Measurements from ENCODE around the gene CHD3.
A peak's percentile ranks its signal among the peaks of the same experiment; 100 is the strongest.

The CHD3 gene

DNA sequence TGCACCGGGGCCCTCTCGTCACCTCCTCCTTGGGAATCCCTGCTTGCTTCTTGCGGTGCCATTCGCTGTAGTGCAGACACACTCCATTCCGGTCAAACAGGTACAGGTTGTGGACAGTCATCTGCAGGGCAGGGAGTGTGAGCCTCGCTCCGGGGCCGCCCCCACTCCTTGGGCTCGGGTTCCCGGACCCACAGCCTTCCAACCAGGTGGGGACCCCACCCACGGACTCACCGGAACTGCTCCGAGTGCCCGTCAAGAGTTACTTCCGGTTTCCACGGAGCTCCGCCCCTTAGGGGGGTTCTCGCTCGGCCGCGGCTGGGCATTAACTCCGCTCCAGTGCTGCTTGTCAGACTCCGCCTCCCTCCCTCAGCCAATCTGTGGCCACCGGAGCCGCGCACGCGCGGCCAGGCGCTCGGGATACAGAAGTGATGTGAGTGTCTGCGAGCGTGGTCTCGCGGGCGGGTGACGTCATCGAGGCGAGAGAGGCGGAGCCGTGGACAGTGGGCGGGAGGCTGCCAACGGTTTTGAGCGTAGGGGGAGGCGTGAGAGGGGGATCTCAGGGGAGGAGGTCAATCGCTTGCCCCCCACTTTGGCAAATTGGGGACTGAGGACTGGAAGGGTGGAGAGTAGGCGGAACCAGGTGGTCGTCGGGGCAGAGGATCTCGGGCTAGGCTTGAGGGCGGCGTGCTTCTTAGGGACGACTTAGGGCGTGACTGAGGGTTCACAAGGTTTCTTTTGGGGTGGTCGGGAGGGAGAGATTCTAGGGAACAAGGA lies 43.3 kb downstream of the CHD3 start, which contains the start of the genes CNTROB and TRAPPC1:
Gene CNTROB, plus strand, starts transcription at position 498 of the 774 bp plus-strand sequence. CDS start 874 bp downstream, outside the sequence.
Gene TRAPPC1, minus strand, starts transcription at position 238 of the 774 bp plus-strand sequence. Its CDS starts 117 bp downstream, at position 121.
- H3K27me3 ChIP-seq (ENCODE audit: insufficient read depth, low read length, poor library complexity, severe bottlenecking), result no peaks in the 10 kb centered on the region
- peaks cover 5% of the 10 kb centered on the region; the same call in 1 of the 2 replicates for H3K36me3 ChIP-seq (ENCODE audit: insufficient read depth, low read length)
- H3K9ac ChIP-seq (ENCODE audit: low read depth, low read length, poor library complexity, severe bottlenecking), result peak within 1 kb of the TSS; percentile 93
- no peaks in the 10 kb centered on the region for H3K9me2 ChIP-seq (replicated peaks; ENCODE audit: low read depth, low read length)
- peak within 1 kb of the TSS; percentile 86 for H3K4me3 ChIP-seq (ENCODE audit: low read length, poor library complexity, severe bottlenecking)
- H3K4me2 ChIP-seq (ENCODE audit: low read depth, low read length, poor library complexity, severe bottlenecking), result peak within 1 kb of the TSS; percentile 96
- no peaks in the 10 kb centered on the region for H3K9me3 ChIP-seq (ENCODE audit: insufficient read depth, low read depth, low read length)
- no peak for TF ChIP-seq EZH2phosphoT487 (IDR thresholded peaks at IDR 0.05; ENCODE audit: borderline replicate concordance)
- no peak for TF ChIP-seq CTCF (conservative IDR thresholded peaks at IDR 0.05; ENCODE audit: low read length)
- peaks cover 22% of the 10 kb centered on the region for H4K20me1 ChIP-seq (ENCODE audit: insufficient read depth, low read length, poor library complexity, severe bottlenecking)
- H3F3A ChIP-seq (ENCODE audit: low read depth), result no peaks in the 10 kb centered on the region
- peaks cover 60% of the 10 kb centered on the region for H3K79me2 ChIP-seq (ENCODE audit: insufficient read depth, low read length)
- peaks cover 40% of the 10 kb centered on the region for H3K4me1 ChIP-seq (ENCODE audit: insufficient read depth, low read length, poor library complexity, severe bottlenecking)
- peak within 1 kb of the TSS; percentile 82 for H2AFZ ChIP-seq (ENCODE audit: low read length)

DNA sequence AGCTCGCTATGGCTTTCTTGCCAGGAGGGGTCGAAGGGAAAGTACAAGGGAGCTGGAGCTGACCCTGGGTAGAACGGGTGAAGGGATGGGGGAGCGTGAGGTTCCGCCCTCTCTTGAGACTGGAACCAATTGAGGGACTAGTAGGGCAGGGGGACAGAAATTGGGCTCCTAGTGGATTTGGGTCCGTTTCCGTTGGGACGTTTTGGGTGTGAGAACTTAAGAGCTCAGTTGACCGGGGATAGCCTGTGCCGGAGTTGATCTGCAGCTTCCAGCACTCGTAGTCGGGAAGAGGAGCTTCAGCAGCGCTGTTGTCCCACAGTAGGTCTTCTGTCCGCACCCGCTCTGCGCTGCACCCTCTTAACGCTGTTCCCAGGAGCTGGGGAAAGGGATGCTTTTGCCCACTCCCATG lies 43.9 kb downstream of the CHD3 start:
- Histone ChIP-seq H3K36me3 (ENCODE audit: insufficient read depth, low read length) (peaks cover 7% of the 10 kb centered on the region; the same call in 1 of the 2 replicates), H3K9ac (ENCODE audit: low read depth, low read length, poor library complexity, severe bottlenecking) (peak overlapping the region; percentile 93), H3K4me1 (ENCODE audit: insufficient read depth, low read length, poor library complexity, severe bottlenecking) (peaks cover 40% of the 10 kb centered on the region), H3K9me3 (ENCODE audit: insufficient read depth, low read depth, low read length) (no peaks in the 10 kb centered on the region), H2AFZ (ENCODE audit: low read length) (peak overlapping the region; percentile 82), H3K4me2 (ENCODE audit: low read depth, low read length, poor library complexity, severe bottlenecking) (peak overlapping the region; percentile 96), H3F3A (ENCODE audit: low read depth) (no peaks in the 10 kb centered on the region), H3K79me2 (ENCODE audit: insufficient read depth, low read length) (peaks cover 63% of the 10 kb centered on the region), H3K27me3 (ENCODE audit: insufficient read depth, low read length, poor library complexity, severe bottlenecking) (no peaks in the 10 kb centered on the region), H3K9me2 (replicated peaks; ENCODE audit: low read depth, low read length) (no peaks in the 10 kb centered on the region), H3K4me3 (ENCODE audit: low read length, poor library complexity, severe bottlenecking) (peak overlapping the region; percentile 86), H4K20me1 (ENCODE audit: insufficient read depth, low read length, poor library complexity, severe bottlenecking) (peaks cover 22% of the 10 kb centered on the region)
- TF ChIP-seq CTCF (conservative IDR thresholded peaks at IDR 0.05; ENCODE audit: low read length), result no peak
- TF ChIP-seq EZH2phosphoT487 (IDR thresholded peaks at IDR 0.05; ENCODE audit: borderline replicate concordance), result no peak

DNA sequence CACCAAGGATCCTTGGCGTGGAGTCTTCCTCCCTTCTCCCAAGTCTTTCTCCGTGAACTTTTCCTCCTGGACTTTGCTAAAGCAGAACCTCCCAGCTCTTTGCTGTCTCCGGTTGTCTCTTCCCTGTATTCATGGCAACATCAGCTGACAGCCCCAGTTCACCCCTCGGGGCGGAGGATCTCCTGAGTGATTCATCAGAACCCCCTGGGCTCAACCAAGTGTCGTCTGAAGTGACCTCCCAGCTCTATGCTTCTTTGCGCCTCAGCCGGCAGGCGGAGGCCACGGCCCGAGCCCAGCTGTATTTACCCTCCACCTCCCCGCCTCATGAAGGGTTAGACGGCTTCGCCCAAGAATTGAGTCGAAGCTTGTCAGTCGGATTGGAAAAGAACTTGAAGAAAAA lies 44.4 kb downstream of the CHD3 start:
- peaks cover 63% of the 10 kb centered on the region for H3K79me2 ChIP-seq (ENCODE audit: insufficient read depth, low read length)
- H3K9ac ChIP-seq (ENCODE audit: low read depth, low read length, poor library complexity, severe bottlenecking), result peak overlapping the region; percentile 93
- H3K36me3 ChIP-seq (ENCODE audit: insufficient read depth, low read length), result peaks cover 7% of the 10 kb centered on the region; the same call in 1 of the 2 replicates
- H4K20me1 ChIP-seq (ENCODE audit: insufficient read depth, low read length, poor library complexity, severe bottlenecking), result peaks cover 22% of the 10 kb centered on the region
- H3K4me3 ChIP-seq (ENCODE audit: low read length, poor library complexity, severe bottlenecking), result peak overlapping the region; percentile 86
- H3K4me2 ChIP-seq (ENCODE audit: low read depth, low read length, poor library complexity, severe bottlenecking), result peak overlapping the region; percentile 96
- no peaks in the 10 kb centered on the region for H3K9me2 ChIP-seq (replicated peaks; ENCODE audit: low read depth, low read length)
- no peak overlapping the region for H2AFZ ChIP-seq (ENCODE audit: low read length)
- peaks cover 40% of the 10 kb centered on the region for H3K4me1 ChIP-seq (ENCODE audit: insufficient read depth, low read length, poor library complexity, severe bottlenecking)
- TF ChIP-seq CTCF (conservative IDR thresholded peaks at IDR 0.05; ENCODE audit: low read length), result peak; percentile 38
- TF ChIP-seq EZH2phosphoT487 (IDR thresholded peaks at IDR 0.05; ENCODE audit: borderline replicate concordance), result no peak
- no peaks in the 10 kb centered on the region for H3F3A ChIP-seq (ENCODE audit: low read depth)
- no peaks in the 10 kb centered on the region for H3K27me3 ChIP-seq (ENCODE audit: insufficient read depth, low read length, poor library complexity, severe bottlenecking)
- H3K9me3 ChIP-seq (ENCODE audit: insufficient read depth, low read depth, low read length), result no peaks in the 10 kb centered on the region

Data from Loucy (cell line).